Activated CD4-positive, alpha-beta memory T cell treated with anti-CD3 and anti-CD28 coated beads for 36 hours (primary cell): ENCODE measurements around the gene SNX8. TPM values are rescaled to one million over a fixed set of nuclear protein-coding genes. Genes with fewer than 3 reads are reported as not detected.

Experiments
- CTCF ChIA-PET: fragments of 350-600 bp; sonication (Branson Sonifier 250); formaldehyde crosslinking; loops from one replicate; lab custom pipeline; 2021; ENCODE audit warnings: antibody characterized with exemption, inconsistent platforms; lab: Charles Lee
- POLR2A ChIA-PET: fragments of 350-600 bp; sonication (Branson Sonifier 250); formaldehyde crosslinking; loops from one replicate; lab custom pipeline; 2021; ENCODE audit warnings: antibody characterized with exemption; lab: Charles Lee
- DNase-seq: peaks from one replicate; pipeline ENCODE4 v3.0.0-alpha.2; 2020
- H3K27ac Mint-ChIP-seq: one replicate; pipeline ENCODE4 v1.8.0; 2021; ENCODE audit warnings: mixed read lengths
- H3K27me3 Mint-ChIP-seq: one replicate; pipeline ENCODE4 v1.8.0; 2021; ENCODE audit warnings: mixed read lengths
- H3K36me3 Mint-ChIP-seq: one replicate; pipeline ENCODE4 v1.8.0; 2021; ENCODE audit warnings: mixed read lengths
- H3K4me1 Mint-ChIP-seq: one replicate; pipeline ENCODE4 v1.8.0; 2021; ENCODE audit warnings: low read depth, mixed read lengths
- H3K4me3 Mint-ChIP-seq: one replicate; pipeline ENCODE4 v1.8.0; 2021; ENCODE audit warnings: mild to moderate bottlenecking, mixed read lengths
- H3K9me3 Mint-ChIP-seq: one replicate; pipeline ENCODE4 v1.8.0; 2021; ENCODE audit warnings: mixed read lengths
- intact Hi-C: fragments of 100-400 bp; cut with micrococcal nuclease; formaldehyde crosslinking; loops from one replicate; pipeline ENCODE4 v1.15.1; 2023
- total RNA-seq, 2 experiments: library from RNA; stranded (reverse); gene quantifications; one replicate each; pipeline ENCODE4 v1.2.3, GENCODE V29; 2021

SNX8 gene
- total RNA-seq, 2 experiments from 2014 or later = 35.4 to 40.2 TPM

GRCh38 chr7:2245883-2246675, 68.2 kb downstream of the SNX8 start:
- no peaks in the 10 kb centered on the region for H3K27me3 Mint-ChIP-seq
- intact Hi-C loops = no loop called here
- POLR2A ChIA-PET = no interaction called here

GRCh38 chr7:2244404-2244995, 69.7 kb downstream of the SNX8 start:
- ChIA-PET POLR2A (no interaction called here), CTCF (no interaction called here)
- DNase-seq = no peak
- intact Hi-C loops = no loop called here
- Mint-ChIP-seq H3K9me3 (no peaks in the 10 kb centered on the region), H3K27ac (no peak overlapping the region), H3K4me1 (peaks cover 28% of the 10 kb centered on the region), H3K36me3 (peaks cover 5% of the 10 kb centered on the region), H3K4me3 (no peak overlapping the region), H3K27me3 (no peaks in the 10 kb centered on the region)

More at GRCh38 chr7:2245883-2246675, 68.2 kb downstream of the SNX8 start:
- Mint-ChIP-seq H3K4me3 (no peak overlapping the region), H3K4me1 (peaks cover 21% of the 10 kb centered on the region), H3K36me3 (peaks cover 5% of the 10 kb centered on the region), H3K27ac (no peak overlapping the region), H3K9me3 (no peaks in the 10 kb centered on the region)
- CTCF ChIA-PET = interaction anchor here (0.6 kb wide), 1 partner anchor 110 kb away, joined by 6 read pairs; no protein-coding TSS in a partner anchor
- no peak for DNase-seq

- ChIA-PET POLR2A (no interaction called here), CTCF (no interaction called here)
- Mint-ChIP-seq H3K27me3 (no peaks in the 10 kb centered on the region), H3K4me3 (peak overlapping the region; percentile 91), H3K27ac (no peak overlapping the region), H3K36me3 (peaks cover 6% of the 10 kb centered on the region), H3K9me3 (no peaks in the 10 kb centered on the region), H3K4me1 (peaks cover 19% of the 10 kb centered on the region)
- DNase-seq = no peak
- intact Hi-C loops = loop anchor here (2.0 kb wide), 2 partner anchors 71 to 111 kb away; partner anchors contain the start of genes EIF3B and SNX8
These were observed 70.8 kb downstream of the SNX8 start for GRCh38 chr7:2243458-2243857.

- intact Hi-C loops = loop anchor here (1.0 to 2.0 kb wide), 3 partner anchors 10 to 112 kb away; partner anchors contain the start of genes EIF3B, MAD1L1 and SNX8
- ChIA-PET CTCF (interaction anchor here (0.7 to 1.3 kb wide), 5 partner anchors 10 to 160 kb away, joined by 3 to 4 read pairs (median 3); partner anchors contain the start of genes CHST12 and MAD1L1), POLR2A (interaction anchor here (1.3 to 2.3 kb wide), 3 partner anchors 11 to 111 kb away, joined by 3 to 12 read pairs (median 3); partner anchors contain the start of gene MAD1L1)
- H3K36me3 Mint-ChIP-seq = peaks cover 7% of the 10 kb centered on the region
- peak overlapping the region; percentile 91 for H3K4me3 Mint-ChIP-seq
- no peaks in the 10 kb centered on the region for H3K27me3 Mint-ChIP-seq
- no peaks in the 10 kb centered on the region for H3K9me3 Mint-ChIP-seq
- H3K4me1 Mint-ChIP-seq = peaks cover 17% of the 10 kb centered on the region
- peak; percentile 51 for DNase-seq
- H3K27ac Mint-ChIP-seq = peak overlapping the region; percentile 88
These were observed 71.5 kb downstream of the SNX8 start for GRCh38 chr7:2242541-2243429.

GRCh38 chr7:2241580-2242540, 72.4 kb downstream of the SNX8 start, which contains the start of the genes MRM2 and NUDT1:
MRM2 (minus strand) TSS chr7:2242205; CDS start chr7:2242169, 36 bp downstream.
NUDT1 (plus strand) TSS chr7:2242226; CDS start chr7:2244575, 2,349 bp downstream.
- intact Hi-C loops = loop anchor here (1.0 to 2.0 kb wide), 3 partner anchors 10 to 113 kb away; partner anchors contain the start of genes EIF3B, MAD1L1 and SNX8
- Mint-ChIP-seq H3K27me3 (no peaks in the 10 kb centered on the region), H3K4me1 (peaks cover 20% of the 10 kb centered on the region), H3K4me3 (peak within 1 kb of the TSS; percentile 91), H3K36me3 (peaks cover 12% of the 10 kb centered on the region), H3K9me3 (no peaks in the 10 kb centered on the region), H3K27ac (peak within 1 kb of the TSS; percentile 88)
- POLR2A ChIA-PET = interaction anchor here (1.1 to 2.3 kb wide), 5 partner anchors 10 to 287 kb away, joined by 3 to 12 read pairs (median 3); partner anchors contain the start of gene MAD1L1
- CTCF ChIA-PET = interaction anchor here (0.7 to 1.3 kb wide), 7 partner anchors 9 to 190 kb away, joined by 3 to 4 read pairs (median 3); partner anchors contain the start of genes CHST12 and MAD1L1
- peak; percentile 82 for DNase-seq

- no peak for DNase-seq
- no peaks in the 10 kb centered on the region for H3K9me3 Mint-ChIP-seq
- ChIA-PET POLR2A (no interaction called here), CTCF (no interaction called here)
- H3K36me3 Mint-ChIP-seq = peaks cover 23% of the 10 kb centered on the region
- H3K4me3 Mint-ChIP-seq = no peak overlapping the region
- intact Hi-C loops = no loop called here
- no peak overlapping the region for H3K27ac Mint-ChIP-seq
- H3K27me3 Mint-ChIP-seq = no peaks in the 10 kb centered on the region
- peaks cover 20% of the 10 kb centered on the region for H3K4me1 Mint-ChIP-seq
These were observed 75.0 kb downstream of the SNX8 start for GRCh38 chr7:2239242-2239641.

GRCh38 chr7:2237109-2237602, 77.1 kb downstream of the SNX8 start:
- no peak for DNase-seq
- Mint-ChIP-seq H3K9me3 (no peaks in the 10 kb centered on the region), H3K27ac (peak overlapping the region; percentile 51), H3K4me3 (no peak overlapping the region), H3K27me3 (no peaks in the 10 kb centered on the region), H3K4me1 (peaks cover 20% of the 10 kb centered on the region), H3K36me3 (peaks cover 23% of the 10 kb centered on the region)
- intact Hi-C loops = no loop called here
- POLR2A ChIA-PET = no interaction called here
- CTCF ChIA-PET = interaction anchor here (0.8 kb wide), 1 partner anchor 23 kb away, joined by 4 read pairs; no protein-coding TSS in a partner anchor

- no peak overlapping the region for H3K27ac Mint-ChIP-seq
- peaks cover 24% of the 10 kb centered on the region for H3K36me3 Mint-ChIP-seq
- intact Hi-C loops = no loop called here
- H3K9me3 Mint-ChIP-seq = no peaks in the 10 kb centered on the region
- POLR2A ChIA-PET = no interaction called here
- CTCF ChIA-PET = no interaction called here
- no peaks in the 10 kb centered on the region for H3K27me3 Mint-ChIP-seq
- H3K4me1 Mint-ChIP-seq = peaks cover 30% of the 10 kb centered on the region
- DNase-seq = no peak
- peak overlapping the region; percentile 50 for H3K4me3 Mint-ChIP-seq
These were observed 80.3 kb downstream of the SNX8 start for GRCh38 chr7:2233926-2234325.

- Mint-ChIP-seq H3K4me1 (peaks cover 31% of the 10 kb centered on the region), H3K4me3 (peak within 1 kb of the TSS; percentile 87), H3K27me3 (no peaks in the 10 kb centered on the region), H3K36me3 (peaks cover 20% of the 10 kb centered on the region), H3K27ac (peak within 1 kb of the TSS; percentile 53), H3K9me3 (no peaks in the 10 kb centered on the region)
- peak; percentile 92 for DNase-seq
- ChIA-PET CTCF (interaction anchor here (0.6 to 1.3 kb wide), 4 partner anchors 9 to 219 kb away, joined by 3 to 4 read pairs (median 4); partner anchors contain the start of genes MRM2 and NUDT1), POLR2A (interaction anchor here (2.3 kb wide), 1 partner anchor 9 kb away, joined by 12 read pairs; the partner anchor contains the start of genes MRM2 and NUDT1)
- intact Hi-C loops = loop anchor here (1.0 kb wide), 1 partner anchor 9 kb away; the partner anchor contains the start of genes MRM2 and NUDT1
These were observed 81.3 kb downstream of the SNX8 start, which contains the start of gene MAD1L1 for GRCh38 chr7:2232766-2233520. MAD1L1 (minus strand) TSS chr7:2232945; CDS start chr7:2230133, 2,812 bp downstream.
